HG03571 (cell line): ENCODE measurements around the gene SLC46A3.
"Not testable (repeated sequence)": the region's sequence is repeated elsewhere in the genome, so short reads cannot be mapped to it uniquely, and the experiment has no call there.

Experiments
- ATAC-seq: cut with Tn5 transposase; IDR thresholded peaks from one replicate; pipeline ENCODE4 v1.9.1; 2021; ENCODE audit not compliant: unreplicated experiment

The SLC46A3 gene

GRCh38 chr13:28734906-28735305 lies 16.1 kb upstream of the SLC46A3 start:
- no peak for ATAC-seq

DNA sequence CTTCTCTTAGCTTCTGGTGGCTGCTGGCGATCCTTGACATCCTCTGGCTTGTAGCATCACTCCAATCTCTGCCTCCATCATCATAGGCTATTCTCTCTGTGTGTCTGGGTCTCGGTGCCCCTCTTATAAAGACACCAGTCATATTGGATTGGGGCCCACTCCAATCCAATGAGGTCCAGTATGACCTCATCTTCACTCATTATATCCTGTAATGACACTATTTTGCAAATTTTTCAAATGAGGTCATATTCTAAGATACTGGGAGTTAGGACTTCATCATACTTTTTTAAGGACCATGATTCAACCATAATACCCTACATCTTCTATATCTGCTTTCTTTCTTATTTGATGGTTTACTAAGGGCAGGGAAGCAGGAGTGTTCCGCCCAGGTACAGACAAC lies 12.0 kb upstream of the SLC46A3 start:
- no peak for ATAC-seq

DNA sequence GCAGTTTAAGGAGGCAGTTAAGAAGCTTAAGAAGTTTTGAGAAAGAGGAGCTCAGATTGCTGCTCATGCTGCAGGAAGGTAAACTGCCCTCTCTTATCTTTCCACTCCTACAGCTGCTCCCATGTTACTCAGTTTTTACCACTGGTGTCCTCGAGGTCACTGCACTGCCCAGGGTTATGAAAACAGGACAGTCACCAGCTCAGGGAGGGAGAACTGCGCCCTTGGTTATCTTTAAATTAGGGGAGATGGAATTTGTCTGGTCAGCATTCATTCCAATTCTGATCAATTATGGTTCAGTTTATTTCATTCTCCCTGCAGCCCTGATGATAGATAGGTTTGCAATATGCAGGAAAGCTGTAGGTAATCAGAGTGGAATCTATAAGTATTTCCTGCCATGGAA lies 10.8 kb upstream of the SLC46A3 start:
- no peak for ATAC-seq

GRCh38 chr13:28728642-28729041 lies 9.9 kb upstream of the SLC46A3 start:
- no peak for ATAC-seq

GRCh38 chr13:28725046-28725610 lies 6.4 kb upstream of the SLC46A3 start:
- ATAC-seq, result no peak

GRCh38 chr13:28723806-28724205 lies 5.0 kb upstream of the SLC46A3 start:
- no peak for ATAC-seq

GRCh38 chr13:28719227-28720055 lies 671 bp upstream of the SLC46A3 start:
- no peak for ATAC-seq

- ATAC-seq, result no peak
These were observed 601 bp downstream of the SLC46A3 start for GRCh38 chr13:28718196-28718542.

- ATAC-seq, result no peak
These were observed 1.6 kb downstream of the SLC46A3 start for GRCh38 chr13:28717170-28717569.

DNA sequence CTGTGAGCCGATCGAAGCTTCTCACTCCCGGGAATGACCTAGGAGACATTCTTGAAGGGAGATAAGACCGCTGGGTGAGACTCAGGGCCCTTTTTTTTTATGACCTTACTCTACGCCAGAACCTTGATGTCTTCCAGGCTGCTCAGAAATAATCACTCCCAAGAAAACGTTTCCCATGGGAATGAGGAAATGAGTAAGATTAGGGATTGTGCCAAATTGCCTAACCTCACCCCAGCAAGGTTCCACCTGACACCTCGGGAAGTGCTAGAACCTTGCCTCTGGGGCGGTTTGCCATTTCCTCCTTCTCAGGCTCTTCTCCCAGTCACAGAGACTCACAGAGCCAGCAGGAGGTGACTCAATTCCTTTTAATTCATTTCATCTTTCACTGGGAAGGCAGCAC lies 2.3 kb downstream of the SLC46A3 start:
- no peak for ATAC-seq

- ATAC-seq, result no peak
These were observed 4.1 kb downstream of the SLC46A3 start for GRCh38 chr13:28714651-28715050.

DNA sequence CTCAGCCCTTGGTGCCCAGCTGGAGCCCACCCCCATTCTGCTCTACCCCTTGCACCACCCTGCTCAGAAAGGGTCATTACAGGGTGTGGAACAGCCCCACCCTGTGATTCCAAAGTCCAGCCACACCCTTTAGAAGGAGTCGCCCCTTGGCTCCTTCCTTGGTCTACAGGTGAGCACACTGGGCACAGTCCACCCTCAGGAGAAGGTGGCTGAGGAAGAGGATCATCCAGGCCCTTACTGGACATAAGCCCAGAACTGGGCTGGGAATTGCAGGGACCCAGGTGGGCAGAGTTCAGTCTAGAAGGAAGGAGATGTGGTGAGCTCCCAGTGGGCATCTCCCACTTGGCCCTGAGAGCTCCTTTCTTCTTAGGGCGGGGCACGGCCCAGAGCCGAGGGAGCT lies 8.6 kb downstream of the SLC46A3 start:
- no peak for ATAC-seq

GRCh38 chr13:28707629-28708427 lies 10.9 kb downstream of the SLC46A3 start:
- peak; percentile 98 for ATAC-seq

DNA sequence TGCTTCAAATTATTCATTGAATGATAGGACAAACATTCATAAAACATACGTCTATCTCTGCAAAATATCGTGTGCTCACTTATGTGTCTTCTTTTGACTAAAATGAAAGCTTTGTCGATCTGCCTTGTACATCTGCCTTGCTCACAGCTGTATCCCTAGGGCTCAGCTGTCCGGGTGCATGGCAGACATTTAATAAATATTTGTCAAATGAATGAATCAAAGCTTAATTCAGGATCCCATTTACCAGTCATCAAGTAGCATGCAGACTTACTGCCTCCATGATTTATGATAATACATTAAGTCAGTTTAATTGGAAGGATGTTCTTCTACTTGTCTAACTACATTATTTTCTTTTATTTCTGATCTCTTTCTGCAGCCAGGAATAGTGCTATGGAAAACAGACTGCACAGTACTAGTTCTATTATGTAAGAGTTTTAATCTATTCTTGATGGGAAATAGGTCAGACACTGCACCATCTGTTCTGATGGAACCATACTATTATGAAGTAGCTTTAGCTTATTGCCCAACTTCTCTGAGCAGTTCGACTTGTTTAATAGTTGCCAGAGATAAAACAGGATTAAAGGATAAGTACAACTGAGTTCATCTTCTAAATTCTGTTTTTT lies 13.2 kb downstream of the SLC46A3 start:
- ATAC-seq, result no peak

DNA sequence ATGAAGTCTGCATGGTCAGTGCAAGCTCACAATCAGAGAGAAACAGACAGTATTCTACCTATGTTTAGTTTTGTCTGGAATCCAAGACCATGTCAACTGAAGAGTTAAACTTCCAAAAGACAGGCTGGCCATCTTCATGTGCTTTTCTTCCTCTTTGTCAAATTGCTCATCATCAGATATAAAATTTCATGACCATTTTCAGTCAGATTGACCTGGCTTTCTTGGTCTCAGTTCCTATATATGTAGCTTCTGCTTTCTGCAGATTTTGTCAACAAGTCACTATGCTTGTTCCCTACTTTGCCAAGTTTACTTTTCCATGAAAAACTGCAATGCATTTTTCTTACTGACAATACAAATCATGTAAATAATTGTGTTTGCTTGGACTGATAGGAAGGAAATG lies 13.9 kb downstream of the SLC46A3 start:
- ATAC-seq, result no peak

DNA sequence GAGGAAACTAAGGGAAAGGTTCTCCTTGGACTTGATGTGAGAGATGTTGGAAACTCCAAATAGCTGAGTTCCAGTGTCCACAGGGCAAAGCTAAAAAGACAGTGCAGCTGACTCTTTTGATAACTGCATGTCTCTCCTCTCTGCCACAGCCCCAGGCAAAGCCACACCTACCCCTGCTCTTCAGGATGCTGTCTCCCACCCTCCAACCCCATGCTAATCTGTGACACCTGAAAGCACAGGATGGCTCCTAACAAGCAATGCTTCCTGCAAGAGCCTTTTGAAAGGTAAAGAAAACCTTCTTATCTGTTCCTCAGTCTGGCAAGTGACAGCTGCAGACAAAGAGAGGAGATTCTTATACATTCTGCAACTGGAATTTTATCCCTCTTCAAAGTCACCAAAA lies 14.5 kb downstream of the SLC46A3 start:
- ATAC-seq, result no peak

DNA sequence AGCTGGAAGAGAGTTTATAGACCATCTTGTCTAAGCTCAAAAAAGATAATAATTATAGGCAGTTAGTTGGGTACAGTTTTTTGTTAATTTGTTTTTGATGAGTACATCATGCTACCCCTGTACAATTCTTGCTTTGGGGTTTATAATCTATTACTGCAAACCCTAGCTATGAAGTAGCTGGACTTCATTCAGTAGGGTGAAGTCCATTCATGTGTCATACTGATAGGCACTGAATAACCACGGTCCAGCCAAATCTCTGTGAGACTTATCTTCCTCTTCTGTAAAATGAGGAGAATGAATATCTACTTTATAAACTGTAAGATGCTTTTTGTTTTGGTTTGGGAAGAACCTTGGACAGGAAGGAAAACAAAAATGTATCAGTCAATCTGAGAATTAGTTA lies 19.5 kb downstream of the SLC46A3 start:
- ATAC-seq, result no peak

GRCh38 chr13:28697441-28697840 lies 21.3 kb downstream of the SLC46A3 start:
- no peak for ATAC-seq

GRCh38 chr13:28693605-28694491 lies 24.9 kb downstream of the SLC46A3 start:
- ATAC-seq, result not testable (repeated sequence)

DNA sequence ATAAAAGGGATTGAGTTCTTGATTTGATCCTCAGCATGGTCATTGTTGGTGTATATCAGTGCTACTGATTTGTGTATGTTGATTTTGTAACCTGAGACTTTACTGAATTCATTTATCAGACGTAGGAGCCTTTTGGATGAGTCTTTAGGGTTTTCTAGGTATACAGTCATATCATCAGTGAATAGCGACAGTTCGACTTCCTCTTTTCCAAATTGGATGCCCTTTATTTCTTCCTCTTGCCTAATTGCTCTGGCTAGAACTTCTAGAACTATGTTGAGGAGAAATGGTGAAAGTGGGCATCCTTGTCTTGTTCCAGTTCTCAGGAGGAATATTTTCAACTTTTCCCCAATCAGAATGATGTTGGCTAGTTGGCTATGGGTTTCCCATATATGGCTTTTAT lies 32.9 kb downstream of the SLC46A3 start:
- no peak for ATAC-seq

- ATAC-seq, result no peak
These were observed 33.7 kb downstream of the SLC46A3 start for GRCh38 chr13:28685114-28685513.
